Left forelimb (tissue), 1 donor: Measurements from ENCODE around the gene ZNF516.

Experiments
- DNase-seq: peaks from one replicate; pipeline ENCODE4 v3.0.0-alpha.2; 2018; ENCODE audit warnings: low spot score

The ZNF516 gene

DNA sequence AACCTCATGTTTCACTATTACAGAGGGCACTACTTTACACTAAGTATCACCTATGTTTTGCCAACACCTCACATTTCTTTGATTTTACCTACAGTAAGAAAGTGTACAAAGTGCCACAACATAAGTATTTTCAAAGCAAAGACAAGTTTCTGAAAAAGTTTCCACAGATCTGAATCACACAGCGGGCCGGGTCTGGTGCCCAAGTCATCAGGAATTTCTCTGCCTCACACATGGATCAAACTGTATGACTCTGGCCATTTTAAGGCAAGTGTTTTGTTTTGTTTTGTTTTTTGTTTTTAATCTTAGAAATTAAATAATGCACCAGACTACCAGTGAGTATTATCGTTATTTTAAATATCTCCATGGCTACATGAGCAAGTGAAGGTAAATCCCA is 73.4 kb downstream of the ZNF516 start:
- no peak for DNase-seq

DNA sequence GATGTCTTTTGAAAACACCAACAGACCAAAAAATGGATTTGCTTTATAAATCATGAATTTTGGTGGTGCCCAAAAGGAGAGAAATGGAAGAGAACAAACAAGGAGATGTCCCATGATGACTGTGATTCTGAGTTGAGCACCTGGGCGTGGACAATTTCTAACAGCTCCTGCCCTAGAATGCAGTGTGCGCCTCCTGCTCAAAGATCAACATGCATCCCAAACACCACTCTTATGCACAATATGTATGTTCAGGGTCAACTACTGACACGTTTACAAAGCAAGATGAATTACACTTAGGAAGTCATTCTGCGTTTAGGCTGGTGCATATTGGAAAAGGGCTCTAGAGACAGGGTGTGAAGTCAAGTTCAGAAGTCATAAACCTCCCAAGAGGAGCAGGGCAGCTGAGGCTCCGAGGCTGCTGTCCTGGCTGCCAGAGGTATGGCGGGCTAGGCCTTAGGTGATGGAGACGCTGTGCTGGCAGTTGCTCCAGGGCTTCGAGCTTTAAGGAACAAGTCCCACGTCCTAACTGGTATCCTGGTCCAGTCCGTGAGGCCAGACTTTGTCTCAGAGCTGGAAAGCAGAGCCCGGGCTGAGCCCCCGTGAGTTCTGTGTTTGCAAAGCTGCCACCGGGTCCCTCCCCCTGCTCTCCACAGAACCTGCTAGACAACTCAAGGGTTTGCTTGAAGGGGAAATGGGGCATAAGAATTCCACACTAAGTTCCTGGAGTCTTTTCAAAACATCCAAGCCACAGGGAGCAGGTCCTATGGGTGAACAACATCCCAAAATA is 74.0 kb downstream of the ZNF516 start:
- DNase-seq: no peak

- DNase-seq: no peak
These were observed 75.2 kb downstream of the ZNF516 start for GRCh38 chr18:76419811-76420210.

DNA sequence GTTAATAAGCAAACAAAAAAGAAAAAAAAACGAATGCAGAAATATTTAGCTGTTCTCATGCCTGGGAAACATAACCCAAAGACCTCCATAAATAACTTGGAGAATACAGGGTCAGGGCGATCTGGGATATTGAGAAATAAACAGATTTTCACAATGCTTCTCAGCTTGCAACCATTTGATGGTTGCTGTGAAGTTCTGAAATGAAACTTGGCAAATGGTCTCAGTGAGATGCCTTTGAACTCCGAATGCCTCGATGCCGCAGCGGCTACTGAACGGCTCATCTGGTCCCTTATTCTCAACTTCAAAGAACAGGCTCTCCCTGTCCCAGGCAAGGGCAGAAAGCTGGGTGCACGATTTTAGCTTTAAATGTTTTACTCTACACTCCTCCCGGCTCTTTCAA is 78.1 kb downstream of the ZNF516 start:
- DNase-seq: no peak

DNA sequence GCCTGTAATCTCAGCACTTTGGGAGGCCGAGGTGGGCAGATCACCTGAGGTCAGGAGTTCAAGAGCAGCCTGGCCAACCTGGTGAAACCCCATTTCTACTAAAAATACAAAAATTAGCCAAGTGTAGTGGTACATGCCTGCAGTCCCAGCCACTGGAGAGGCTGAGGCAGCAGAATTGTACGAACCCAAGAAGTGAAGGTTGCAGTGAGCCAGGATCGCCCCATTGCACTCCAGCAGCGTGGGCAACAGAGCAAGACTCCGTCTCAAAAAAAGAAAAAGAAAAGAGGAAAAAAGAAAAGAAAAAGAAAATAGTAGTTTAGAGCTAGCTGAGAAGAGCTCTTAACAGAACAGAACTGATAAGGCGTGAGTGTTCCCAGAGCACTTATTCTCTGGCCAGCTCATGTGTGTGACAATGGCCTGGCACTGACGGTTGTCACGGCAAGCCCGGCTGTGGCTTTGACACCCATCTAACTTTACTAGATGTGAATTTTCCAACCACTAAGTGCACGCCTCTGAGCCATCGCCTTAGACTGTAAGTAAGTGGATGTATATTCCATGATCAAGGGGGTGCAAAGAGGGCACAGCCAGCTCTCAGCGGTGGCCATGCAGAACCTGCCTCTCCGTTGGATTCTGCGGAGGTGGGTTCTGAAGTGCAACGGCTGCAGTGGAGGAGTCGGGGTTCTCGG is 80.0 kb downstream of the ZNF516 start:
- DNase-seq: no peak

DNA sequence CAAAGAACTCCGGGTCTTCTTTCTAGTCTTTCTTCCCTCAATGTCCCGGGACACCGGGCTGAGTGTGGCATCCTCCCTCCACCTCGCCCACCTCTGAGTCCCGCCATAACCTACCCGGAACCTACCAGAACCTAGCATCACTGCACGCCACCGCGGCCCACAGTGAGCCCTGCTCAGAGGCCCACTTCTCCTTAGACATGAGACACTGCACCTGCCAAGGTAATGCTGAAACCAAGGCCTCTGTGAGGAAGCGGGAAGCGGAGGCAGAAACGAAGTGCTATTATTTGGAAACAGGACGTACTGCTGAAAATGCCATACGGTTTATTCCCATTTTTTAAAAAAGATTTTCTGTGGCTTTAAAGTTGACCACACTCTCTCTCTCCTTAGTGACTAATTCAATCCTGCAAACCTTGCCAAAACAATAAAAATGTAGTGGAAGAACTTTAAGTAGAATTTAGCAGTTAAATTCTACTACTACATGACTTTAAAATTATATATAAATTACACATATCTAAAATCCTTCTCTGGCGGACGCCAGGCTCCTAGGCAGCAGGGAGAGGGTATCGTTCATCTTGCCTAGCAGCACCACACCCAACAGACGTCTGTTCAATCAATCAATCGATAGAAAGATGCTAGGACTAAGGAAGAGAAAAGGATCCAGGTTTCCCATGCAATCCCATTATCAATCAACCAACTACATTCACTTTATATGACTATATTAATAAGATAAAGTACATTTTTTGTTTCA is 82.0 kb downstream of the ZNF516 start:
- DNase-seq: peak; percentile 40

GRCh38 chr18:76412010-76412817 is 82.8 kb downstream of the ZNF516 start:
- DNase-seq: peak; percentile 64

DNA sequence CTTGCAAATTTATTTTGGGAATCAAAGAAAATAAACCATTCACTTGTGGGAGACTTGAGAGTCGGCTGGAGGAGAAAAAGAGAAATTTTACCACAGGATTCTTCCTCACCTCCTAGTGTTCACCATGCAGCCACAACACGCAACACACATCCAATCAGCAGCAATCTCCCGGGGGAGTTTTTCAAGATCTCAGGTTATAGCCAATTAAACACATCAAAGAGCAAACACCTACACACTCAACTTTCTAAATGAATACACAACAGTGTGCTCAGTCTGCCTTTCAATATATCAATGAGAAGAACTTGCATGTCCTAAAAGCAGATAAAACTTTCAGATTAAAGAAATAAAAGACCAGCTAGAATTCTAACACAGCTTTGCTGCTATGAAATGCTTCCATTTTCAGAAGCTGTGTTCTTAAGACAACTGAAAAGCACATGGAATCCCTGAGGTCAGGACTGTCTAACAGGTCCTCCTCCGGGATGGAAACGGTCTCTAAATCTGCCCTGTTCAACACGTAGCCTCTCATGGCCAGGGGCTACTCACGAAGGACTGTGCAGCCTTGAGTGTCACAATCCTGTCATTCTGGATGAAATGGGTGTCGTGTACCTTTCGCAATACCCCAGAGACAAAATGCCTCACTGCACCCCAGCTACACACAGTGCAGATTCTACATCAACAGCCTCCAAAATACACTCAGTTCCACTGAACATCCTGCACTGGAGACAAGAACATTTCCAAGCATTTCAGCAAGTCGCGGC is 84.2 kb downstream of the ZNF516 start:
- peak; percentile 42 for DNase-seq

GRCh38 chr18:76410033-76410432 is 85.0 kb downstream of the ZNF516 start:
- DNase-seq: no peak

DNA sequence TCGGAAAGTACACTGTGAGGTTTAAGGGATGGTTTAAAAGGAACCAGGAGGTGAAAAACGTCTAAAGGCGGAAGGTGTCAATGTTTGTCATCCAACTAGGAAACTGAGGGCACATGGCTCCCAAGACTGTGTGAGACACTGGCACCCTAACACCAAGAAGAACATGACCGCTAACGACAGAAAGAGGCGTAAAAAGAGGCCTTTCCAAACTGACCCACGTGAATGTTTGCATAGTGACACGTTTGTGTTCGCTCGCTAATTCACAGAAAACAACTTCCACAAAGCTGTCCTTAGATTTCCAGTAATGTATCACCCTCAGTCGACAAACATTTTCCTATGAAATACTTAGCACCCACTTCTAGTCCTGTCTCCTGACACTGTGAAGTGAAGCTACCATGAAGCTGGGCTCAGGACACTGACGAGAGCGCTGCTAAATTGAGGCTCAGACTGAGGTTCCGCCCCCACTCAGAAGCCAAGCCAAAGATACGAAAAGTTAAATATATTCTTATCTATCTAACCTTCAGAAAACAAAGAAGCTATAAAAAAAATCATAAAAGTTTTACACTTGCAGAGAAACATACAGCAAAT is 86.5 kb downstream of the ZNF516 start:
- no peak for DNase-seq

DNA sequence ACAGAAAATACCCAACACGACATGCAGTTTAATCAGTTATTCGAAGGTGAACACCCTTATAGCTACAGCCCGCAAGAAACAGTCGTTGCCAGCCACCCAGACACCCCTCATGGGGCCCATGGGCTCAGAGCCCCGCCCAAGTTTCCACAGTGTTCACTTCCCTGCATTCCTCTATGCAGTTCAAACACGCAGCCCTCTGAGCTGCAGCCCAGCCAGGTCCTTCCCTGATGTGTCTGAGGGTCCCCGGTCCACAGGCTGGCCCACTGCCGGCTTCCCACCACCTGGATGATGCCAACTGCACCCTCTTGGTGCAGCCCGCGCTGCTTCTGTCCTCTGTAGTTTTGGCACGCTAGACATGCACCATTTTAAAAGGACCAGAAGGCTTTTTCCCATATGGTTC is 87.4 kb downstream of the ZNF516 start:
- DNase-seq: peak; percentile 36

DNA sequence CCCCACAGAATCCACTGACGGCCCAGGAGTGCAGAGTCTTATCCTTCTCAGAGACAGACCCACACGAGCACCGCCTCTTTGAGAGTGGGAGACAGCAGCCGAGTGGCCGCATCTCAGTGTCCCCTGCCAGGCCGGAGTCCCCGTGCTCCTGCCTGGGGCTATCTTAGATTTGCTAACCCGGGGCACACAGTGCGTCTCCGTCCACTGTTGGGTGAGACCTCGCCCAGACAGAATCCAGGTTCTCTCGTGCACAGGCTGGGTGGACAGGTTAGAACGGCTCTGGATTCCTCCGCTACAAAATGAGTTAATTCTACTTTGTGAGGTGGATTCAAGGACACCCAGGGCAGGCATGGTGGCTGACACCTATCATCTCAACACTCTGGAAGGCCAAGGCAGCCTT is 88.3 kb downstream of the ZNF516 start:
- DNase-seq: peak; percentile 47

DNA sequence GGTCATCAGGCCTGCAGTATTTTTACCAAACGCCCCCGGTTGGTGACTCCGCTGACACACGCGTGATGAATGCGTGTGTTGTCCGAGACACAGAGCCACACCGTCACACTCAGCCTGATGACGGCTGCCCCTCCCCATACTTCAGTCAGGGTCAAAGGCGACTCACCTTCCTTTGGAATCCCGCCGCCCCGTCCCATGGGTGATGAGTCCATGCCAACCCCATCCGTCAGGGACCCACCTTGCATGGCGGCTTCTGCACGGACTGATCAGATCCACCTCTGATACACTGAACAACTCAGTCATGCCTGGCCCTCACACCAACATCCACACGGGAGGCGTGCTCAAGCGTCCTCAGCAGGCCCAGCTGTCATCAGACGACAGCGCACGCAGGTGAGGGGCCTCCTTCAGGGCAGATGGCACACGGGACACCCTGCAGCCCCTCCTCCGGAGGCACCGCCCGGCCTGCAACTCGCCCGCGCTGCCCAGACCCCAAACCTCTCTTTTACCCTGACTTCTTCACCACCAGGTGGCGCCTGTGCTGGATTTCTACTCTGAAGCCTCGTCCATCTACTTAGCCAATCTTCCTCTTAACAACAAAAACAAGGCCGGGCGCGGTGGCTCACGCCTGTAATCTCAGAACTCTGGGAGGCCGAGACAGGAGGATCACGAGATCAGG is 89.2 kb downstream of the ZNF516 start:
- DNase-seq: peak; percentile 74

- DNase-seq: peak; percentile 25
These were observed 89.8 kb downstream of the ZNF516 start for GRCh38 chr18:76405280-76405679.

- DNase-seq: no peak
These were observed 90.7 kb downstream of the ZNF516 start for GRCh38 chr18:76404345-76404831.

DNA sequence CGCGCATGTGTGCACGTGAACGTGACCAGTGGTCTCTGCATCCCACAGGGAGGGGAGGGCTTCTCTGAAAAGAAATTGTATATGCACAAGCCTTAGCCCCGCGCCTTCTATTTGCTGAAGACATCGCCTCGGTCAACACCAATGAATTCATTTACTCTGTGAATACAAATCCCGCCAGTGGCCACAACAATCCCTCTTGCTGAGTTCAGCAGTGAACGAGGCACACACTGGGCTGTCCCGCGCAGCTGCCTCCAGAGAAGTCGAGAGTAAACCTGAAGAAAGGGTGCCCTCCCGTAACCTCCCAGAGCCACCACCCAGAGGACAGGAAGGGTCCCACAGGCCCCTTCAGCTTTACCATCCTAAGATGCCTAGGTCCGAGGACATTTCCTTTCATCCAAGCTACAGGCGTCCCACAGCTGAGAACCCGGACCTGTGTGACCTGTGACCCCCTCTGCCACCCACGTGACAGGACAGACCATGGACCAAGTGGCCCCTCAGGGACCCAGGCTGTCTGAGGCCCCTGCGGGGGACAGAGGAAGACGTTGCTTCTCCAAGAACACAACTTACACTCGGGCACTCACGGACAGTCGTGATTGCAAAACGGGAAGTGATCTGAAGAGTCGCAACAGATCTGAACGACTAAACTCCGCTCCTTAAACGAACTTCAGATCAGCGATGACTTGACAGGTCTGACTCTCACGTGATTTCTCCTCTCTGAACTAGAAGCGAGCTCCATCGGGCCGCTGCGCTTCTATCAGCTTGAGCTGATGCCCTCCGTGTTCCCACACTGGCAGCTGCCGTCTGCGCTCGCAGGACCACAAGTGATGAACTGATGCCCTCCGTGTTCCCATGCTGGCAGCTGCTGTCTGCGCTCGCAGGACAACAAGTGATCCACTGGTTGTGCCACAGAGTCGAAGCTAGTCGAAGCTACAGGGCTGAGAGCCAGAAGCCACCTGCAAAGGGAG is 92.7 kb downstream of the ZNF516 start:
- DNase-seq: peak; percentile 60

DNA sequence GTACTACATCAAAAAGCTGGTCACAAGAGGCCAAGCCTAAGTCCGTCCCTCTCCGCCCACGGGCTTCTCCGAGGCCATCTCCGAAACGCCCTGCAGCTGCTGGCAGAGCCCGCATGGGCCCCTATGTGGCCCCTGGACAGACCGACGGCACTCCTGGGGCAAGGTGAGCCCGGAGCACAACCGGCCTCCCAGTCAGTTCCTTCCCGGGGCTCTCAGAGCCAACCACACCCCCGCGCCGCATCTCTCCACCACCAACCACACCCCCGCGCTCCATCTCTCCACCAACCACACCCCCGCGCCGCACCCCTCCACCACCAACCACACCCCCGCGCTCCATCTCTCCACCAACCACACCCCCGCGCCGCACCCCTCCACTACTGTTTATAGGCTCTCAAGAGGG is 93.5 kb downstream of the ZNF516 start:
- peak; percentile 79 for DNase-seq

DNA sequence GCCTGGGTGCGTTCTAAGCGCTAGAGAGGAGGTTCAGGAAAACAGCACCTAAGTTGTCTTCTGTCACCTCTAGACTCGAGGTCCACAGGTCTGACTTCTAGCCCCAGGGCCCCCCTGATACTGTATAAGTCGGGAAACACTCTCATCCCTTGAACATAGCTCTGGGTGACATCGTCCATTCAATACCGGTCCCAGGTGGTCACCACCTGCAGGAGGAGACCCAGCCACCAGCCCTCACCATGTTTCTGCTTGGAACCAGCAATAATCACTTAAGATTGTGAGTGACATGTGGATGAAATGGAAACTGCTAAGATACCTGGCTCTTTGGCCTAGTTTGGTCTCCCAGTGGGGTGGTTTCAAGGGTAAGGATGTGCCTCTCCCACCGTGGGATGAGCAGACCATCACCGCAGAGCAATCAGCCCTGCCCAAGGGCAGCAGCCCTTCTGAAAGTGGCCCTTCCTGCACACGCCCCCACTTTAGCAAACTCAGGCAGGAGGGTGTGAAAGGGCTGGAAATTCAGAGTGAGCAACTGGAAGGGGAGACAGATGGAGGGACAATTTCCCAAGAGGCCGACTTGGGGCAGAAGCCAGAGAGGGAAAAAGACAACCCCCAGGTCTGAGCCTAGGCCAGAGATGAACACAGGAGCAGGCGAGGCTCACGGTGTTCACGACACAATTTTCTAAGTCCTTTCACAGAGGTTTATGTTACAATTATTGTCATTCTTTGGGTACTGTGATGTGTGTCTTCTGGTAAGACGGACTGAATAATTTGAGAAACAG is 95.2 kb downstream of the ZNF516 start:
- DNase-seq: peak; percentile 45
